ENCODE data around the gene MRPL4. TPM values are rescaled to one million over a fixed set of nuclear protein-coding genes. Genes with fewer than 3 reads are reported as not detected.

Gene MRPL4
- total and polyA plus RNA-seq, 10 of the 15 experiments (the other 5 are each of a cell fraction or from before 2014, with no cell fraction given) = 0.79 to 221 (median 112) TPM

- WGBS (ENCODE audit: insufficient coverage, insufficient replicate concordance, low lambda C conversion rate, missing lambda C conversion rate) = 81% methylated on average over 6 of the region's 6 CpGs
- H3K9me3 ChIP-seq (replicated peaks; ENCODE audit: control insufficient read depth, insufficient read depth, low read length) = peaks cover 3% of the 10 kb centered on the region; the same call in 1 of the 3 replicates
These were observed 40.3 kb upstream of the MRPL4 start for GRCh38 chr19:10211691-10212090.

More at GRCh38 chr19:10211691-10212090, 40.3 kb upstream of the MRPL4 start:
- Histone ChIP-seq H3K4me1 (ENCODE audit: control insufficient read depth, insufficient read depth, low read length) (no peaks in the 10 kb centered on the region), H2AFZ (ENCODE audit: control insufficient read depth, low read depth, low read length) (no peak overlapping the region), H3K4me2 (ENCODE audit: control insufficient read depth, insufficient read depth) (no peak overlapping the region), H3K36me3 (ENCODE audit: control insufficient read depth in 2 of 2, insufficient read depth in 2 of 2, low read length in 1 of 2) (no peaks in the 10 kb centered on the region), H3K27me3 (replicated peaks in 1 of 2; ENCODE audit: control insufficient read depth in 2 of 2, insufficient read depth in 2 of 2, low read length in 1 of 2) (no peaks in the 10 kb centered on the region), H3K4me3 (no peak overlapping the region), H3K9ac (ENCODE audit: control insufficient read depth, insufficient read depth, low read length) (no peak overlapping the region), H4K20me1 (ENCODE audit: control insufficient read depth, insufficient read depth) (no peaks in the 10 kb centered on the region), H3K27ac (ENCODE audit: control insufficient read depth, insufficient read depth) (no peak overlapping the region), H3K79me2 (ENCODE audit: control insufficient read depth, insufficient read depth, low read length) (no peaks in the 10 kb centered on the region)
- TF ChIP-seq IRF4 (IDR thresholded peaks at IDR 0.05; ENCODE audit: low read depth, low read length) (no peak), MEF2B (IDR thresholded peaks at IDR 0.05; ENCODE audit: partially characterized antibody, poor library complexity, severe bottlenecking) (no peak), STAT3 (IDR thresholded peaks at IDR 0.05; ENCODE audit: low read depth, low read length) (no peak), KLF5 (IDR thresholded peaks at IDR 0.05; ENCODE audit: partially characterized antibody) (no peak), ZNF384 (IDR thresholded peaks at IDR 0.05; ENCODE audit: borderline replicate concordance, low read depth, low read length) (no peak), IKZF1 (conservative IDR thresholded peaks at IDR 0.05) (no peak), SKIL (IDR thresholded peaks at IDR 0.05; ENCODE audit: low read depth, poor library complexity, severe bottlenecking) (no peak), PBX3 (IDR thresholded peaks at IDR 0.05; ENCODE audit: insufficient replicate concordance, low read depth, low read length) (no peak), TCF7 (IDR thresholded peaks at IDR 0.05; ENCODE audit: borderline replicate concordance) (no peak), CHD1 (IDR thresholded peaks at IDR 0.05; ENCODE audit: low read depth, low read length) (no peak)
- no peak for DNase-seq (ENCODE audit: low read depth, low spot score)
- BruUV-seq (replicated peaks) = no TSS peak
- POLR2A ChIA-PET = interaction anchor here (0.7 kb wide), 1 partner anchor 12 kb away, joined by 3 read pairs; no protein-coding TSS in a partner anchor
- in situ Hi-C loops (cut with MboI) = no loop called here
- intact Hi-C loops (cut with micrococcal nuclease; ENCODE audit: unreplicated experiment) = no loop called here
- no peak for FAIRE-seq
- CTCF ChIA-PET = interaction anchor here (1.2 to 1.5 kb wide), 2 partner anchors 9 to 38 kb away, joined by 3 to 5 read pairs; no protein-coding TSS in a partner anchor
- SMC1A ChIA-PET (ENCODE audit: uncharacterized antibody, unreplicated experiment) = no interaction called here
- RAD21 ChIA-PET (ENCODE audit: unreplicated experiment) = no interaction called here
- no peak for ATAC-seq

All from GM12878 (cell line).